Measurements from ENCODE around the gene TTC34. TPM values are rescaled to one million over a fixed set of nuclear protein-coding genes. Genes with fewer than 3 reads are reported as not detected.

Gene TTC34
- total and polyA plus RNA-seq, 2 experiments from 2014 or later = 0.08 to 0.35 TPM

- H3K9me2 ChIP-seq (ENCODE audit: insufficient read depth) = no peaks in the 10 kb centered on the region
- H3K36me3 Mint-ChIP-seq (ENCODE audit: low read depth) = peaks cover 17% of the 10 kb centered on the region
- ATAC-seq (no peak), DNase-seq (ENCODE audit: low spot score) (no peak)
- peaks cover 36% of the 10 kb centered on the region for H3K9me3 Mint-ChIP-seq
- H3K27me3 ChIP-seq (ENCODE audit: insufficient read depth) = peaks cover 22% of the 10 kb centered on the region
- H3K36me3 ChIP-seq (ENCODE audit: insufficient read depth) = no peaks in the 10 kb centered on the region
- H3K4me3 ChIP-seq = no peak overlapping the region
- peaks cover 18% of the 10 kb centered on the region for H3K4me1 Mint-ChIP-seq
- H3K27ac Mint-ChIP-seq = no peak overlapping the region
- H2AFZ ChIP-seq = no peak overlapping the region
- peaks cover 11% of the 10 kb centered on the region for H3K4me1 ChIP-seq (ENCODE audit: insufficient read depth)
- no peak overlapping the region for H3K27ac ChIP-seq (ENCODE audit: low read depth)
- no peak overlapping the region for H3K4me2 ChIP-seq
- no peaks in the 10 kb centered on the region for H3K79me2 ChIP-seq (replicated peaks; ENCODE audit: insufficient read depth)
- H3K27me3 Mint-ChIP-seq (ENCODE audit: insufficient read depth, low read depth, poor library complexity) = peaks cover 46% of the 10 kb centered on the region
- TF ChIP-seq POLR2AphosphoS5 (IDR thresholded peaks at IDR 0.05; ENCODE audit: low read depth) (no peak), REST (IDR thresholded peaks at IDR 0.05; ENCODE audit: unreplicated experiment) (no peak), ZNF114 (CRISPR knock-in tag; IDR thresholded peaks at IDR 0.05) (no peak), ETS1 (IDR thresholded peaks at IDR 0.05) (no peak), JUNB (IDR thresholded peaks at IDR 0.05; ENCODE audit: unreplicated experiment) (no peak), ZNF462 (CRISPR knock-in tag; IDR thresholded peaks at IDR 0.05) (no peak), ZNF331 (CRISPR knock-in tag; IDR thresholded peaks at IDR 0.05; ENCODE audit: low read depth) (no peak), NANOG (IDR thresholded peaks at IDR 0.05; ENCODE audit: borderline replicate concordance) (no peak), STAT1 (IDR thresholded peaks at IDR 0.05; ENCODE audit: unreplicated experiment) (no peak), EZH2 (IDR thresholded peaks at IDR 0.05; ENCODE audit: low read depth, unreplicated experiment) (no peak), CTCF (conservative IDR thresholded peaks at IDR 0.05; ENCODE audit: low read depth in 2 of 2) (no peak), EZH2phosphoT487 (IDR thresholded peaks at IDR 0.05; ENCODE audit: unreplicated experiment) (no peak), CREB1 (CRISPR knock-in tag; IDR thresholded peaks at IDR 0.05; ENCODE audit: low read depth) (no peak)
- no peak overlapping the region for H3K4me3 Mint-ChIP-seq
- H3F3A ChIP-seq (replicated peaks; ENCODE audit: low read depth) = peaks cover 3% of the 10 kb centered on the region; the same call in 1 of the 2 replicates
- H4K20me1 ChIP-seq (replicated peaks; ENCODE audit: insufficient read depth) = no peaks in the 10 kb centered on the region
These were observed 166.0 kb downstream of the TTC34 start for GRCh38 chr1:2635361-2636010.
